ENCODE measurements around the gene MLXIP.

The MLXIP gene

DNA sequence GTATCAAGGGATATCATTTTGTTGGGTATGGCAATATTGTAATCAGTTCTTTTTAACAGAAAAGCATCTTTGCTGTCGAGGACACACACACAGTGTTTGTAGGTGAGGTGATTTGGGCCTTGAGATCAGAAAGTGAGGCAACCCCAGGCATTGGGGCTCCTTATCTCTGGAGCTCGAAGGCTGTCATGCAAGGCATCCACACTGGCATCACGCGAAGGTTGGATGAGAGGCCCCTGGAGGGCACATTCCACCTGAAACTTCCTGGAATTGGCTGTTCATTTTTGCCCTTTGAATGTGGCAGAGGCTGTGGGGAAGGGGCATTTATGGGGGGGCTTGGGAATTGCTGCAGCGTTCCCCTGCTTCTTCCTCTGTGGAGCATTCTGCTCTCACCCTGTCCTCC, 49.9 kb downstream of the MLXIP start:
- no peak for DNase-seq

DNA sequence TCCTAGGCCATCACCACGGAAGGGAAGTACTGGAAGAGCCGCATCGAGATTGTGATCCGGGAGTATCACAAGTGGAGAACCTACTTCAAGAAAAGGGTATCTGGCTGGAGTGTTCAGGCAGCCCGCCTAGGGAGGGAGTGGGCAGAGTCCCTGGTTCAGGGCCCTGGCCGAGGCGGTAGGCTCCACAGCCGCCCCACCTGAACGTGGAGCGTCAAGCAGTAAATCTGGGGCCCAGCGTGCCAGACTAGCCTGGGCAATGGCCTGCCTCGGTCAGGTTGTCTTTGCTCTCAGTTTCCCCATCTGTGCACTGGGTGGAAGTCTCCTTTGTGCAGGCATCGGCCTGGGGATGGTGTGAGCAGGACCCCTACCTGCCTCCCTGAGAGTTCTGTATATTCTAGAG, 50.6 kb downstream of the MLXIP start:
- no peak for DNase-seq

DNA sequence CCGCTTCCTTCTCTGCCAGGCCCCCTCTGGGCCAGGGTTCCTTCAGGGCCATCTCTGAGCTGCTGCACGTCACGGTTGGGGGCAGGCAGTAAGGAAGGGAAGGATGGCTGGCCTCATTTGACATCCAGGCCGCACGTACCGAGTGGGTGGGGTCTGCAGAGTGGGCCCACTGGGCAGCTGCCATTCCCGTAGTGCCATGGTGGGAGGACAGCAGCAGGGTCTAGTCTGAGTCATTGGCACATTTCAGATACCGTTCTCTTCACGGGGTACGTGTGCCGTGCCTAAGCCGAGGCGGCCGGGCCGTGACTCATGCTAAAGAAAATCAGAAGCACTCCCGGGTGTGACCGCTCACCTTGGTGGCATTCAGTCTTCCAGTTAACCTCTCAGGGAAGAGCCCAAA, 51.6 kb downstream of the MLXIP start:
- no peak for DNase-seq

DNA sequence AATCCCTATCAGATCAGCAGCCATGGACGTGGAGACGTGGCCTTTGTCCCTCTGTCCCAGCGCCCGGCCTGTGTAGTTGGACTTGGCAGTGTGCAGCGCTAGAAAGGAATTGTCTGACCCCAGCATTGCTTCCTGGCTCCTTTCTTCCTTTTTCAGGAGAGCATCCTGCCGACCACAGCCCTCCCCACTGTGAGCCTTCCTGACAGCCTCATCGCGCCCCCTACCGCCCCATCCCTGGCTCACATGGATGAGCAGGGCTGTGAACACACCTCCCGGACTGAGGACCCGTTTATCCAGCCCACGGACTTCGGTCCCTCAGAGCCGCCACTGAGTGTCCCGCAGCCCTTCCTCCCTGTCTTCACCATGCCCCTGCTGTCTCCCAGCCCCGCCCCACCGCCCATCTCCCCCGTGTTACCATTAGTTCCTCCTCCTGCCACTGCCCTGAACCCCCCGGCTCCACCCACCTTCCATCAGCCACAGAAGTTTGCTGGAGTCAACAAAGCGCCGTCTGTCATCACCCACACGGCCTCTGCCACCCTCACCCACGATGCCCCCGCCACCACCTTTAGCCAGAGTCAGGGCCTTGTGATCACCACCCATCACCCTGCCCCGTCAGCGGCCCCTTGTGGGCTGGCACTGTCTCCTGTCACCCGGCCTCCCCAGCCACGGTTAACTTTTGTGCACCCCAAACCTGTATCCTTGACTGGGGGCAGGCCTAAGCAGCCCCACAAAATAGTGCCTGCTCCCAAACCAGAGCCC, 54.8 kb downstream of the MLXIP start:
- no peak for DNase-seq

DNA sequence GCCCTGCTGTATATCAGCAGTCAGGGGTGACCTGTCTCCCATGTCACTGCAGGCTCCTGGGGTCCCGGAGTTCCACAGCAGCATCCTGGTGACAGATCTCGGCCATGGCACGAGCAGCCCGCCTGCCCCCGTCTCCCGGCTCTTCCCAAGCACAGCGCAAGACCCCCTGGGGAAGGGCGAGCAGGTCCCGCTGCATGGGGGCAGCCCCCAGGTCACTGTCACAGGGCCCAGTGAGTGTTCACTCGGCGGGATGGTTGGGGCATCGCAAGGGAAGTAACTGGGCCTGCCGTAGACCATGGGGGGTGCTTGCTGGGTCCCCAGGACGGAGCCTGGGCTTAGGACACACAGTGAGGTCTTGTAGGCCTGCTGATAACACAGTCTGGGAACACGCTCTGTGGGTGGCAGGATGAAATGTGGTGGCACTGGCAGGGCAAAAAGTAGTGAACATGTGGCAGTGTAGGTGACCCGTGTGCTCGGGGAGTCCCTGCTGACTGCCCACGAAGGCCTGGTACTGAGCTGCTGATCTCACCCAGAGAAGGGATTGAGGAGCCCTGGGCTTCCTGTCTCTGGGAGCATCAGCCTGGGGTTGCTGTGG, 57.0 kb downstream of the MLXIP start:
- DNase-seq, result no peak

DNA sequence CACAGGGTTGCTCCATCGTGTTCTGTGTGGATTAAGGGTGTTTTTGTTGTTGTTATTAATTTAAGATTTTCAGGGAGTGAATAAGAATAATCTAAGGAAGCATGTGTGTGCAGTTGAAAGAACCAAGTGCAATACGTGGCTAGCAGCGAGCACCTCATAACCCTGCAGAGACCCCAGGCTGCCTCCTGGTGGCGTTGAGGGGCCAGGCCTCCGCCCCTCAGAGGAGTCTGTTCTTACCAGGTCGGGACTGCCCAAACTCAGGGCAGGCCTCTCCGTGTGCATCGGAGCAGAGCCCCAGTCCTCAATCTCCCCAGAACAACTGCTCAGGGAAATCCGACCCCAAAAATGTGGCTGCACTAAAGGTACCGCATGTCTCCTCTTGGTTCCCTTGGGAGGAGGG, 58.7 kb downstream of the MLXIP start:
- DNase-seq, result no peak

DNA sequence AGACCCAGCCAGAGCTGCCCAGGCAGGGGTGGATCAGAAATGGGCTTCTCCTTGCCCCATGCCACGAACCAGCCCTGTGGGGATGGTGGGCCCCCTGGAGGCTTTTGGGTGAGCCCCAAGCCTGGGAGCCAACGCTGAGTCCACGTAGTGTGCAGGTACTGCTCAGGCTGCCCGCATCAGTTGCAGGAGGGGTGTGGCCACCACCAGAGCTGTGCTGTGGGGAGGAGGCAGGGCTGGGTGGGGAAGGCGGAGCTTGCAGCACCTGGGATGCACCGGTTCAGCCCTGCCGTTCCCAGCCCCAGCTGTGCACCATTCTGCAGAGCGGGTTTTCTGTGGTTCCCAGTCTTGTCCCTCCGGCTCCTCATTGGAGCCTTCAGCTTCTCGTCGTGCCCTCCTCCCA, 59.1 kb downstream of the MLXIP start:
- no peak for DNase-seq

DNA sequence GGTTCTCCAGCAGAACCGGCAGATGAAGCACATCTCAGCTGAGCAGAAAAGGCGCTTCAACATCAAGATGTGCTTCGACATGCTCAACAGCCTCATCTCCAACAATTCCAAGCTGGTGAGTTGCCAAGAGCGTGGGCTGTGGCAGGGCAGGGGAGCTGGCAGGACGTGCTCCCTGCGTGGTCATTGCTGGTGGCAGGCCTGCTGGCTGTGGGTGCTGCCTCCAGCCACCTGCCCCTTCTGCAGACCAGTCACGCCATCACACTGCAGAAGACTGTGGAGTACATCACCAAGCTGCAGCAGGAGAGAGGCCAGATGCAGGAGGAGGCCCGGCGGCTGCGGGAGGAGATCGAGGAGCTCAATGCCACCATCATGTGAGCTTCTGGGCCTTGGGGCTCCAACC, 59.6 kb downstream of the MLXIP start:
- DNase-seq, result no peak

DNA sequence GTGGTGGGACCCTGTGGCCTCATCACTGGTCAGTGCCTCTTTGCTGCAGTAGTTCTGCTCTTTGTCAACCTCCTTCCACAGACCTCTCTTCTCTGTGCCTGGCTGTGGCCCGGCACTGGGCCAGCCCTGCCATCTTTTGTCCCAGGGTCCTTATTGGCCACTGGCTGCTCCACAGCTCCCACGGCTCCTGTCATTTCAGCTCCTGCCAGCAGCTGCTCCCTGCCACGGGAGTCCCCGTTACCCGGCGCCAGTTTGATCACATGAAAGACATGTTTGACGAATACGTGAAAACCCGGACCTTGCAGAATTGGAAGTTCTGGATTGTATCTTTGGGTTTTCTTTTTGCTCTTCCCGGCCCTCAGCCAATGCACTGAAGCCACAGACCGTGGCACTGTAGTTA, 60.1 kb downstream of the MLXIP start:
- DNase-seq, result no peak

DNA sequence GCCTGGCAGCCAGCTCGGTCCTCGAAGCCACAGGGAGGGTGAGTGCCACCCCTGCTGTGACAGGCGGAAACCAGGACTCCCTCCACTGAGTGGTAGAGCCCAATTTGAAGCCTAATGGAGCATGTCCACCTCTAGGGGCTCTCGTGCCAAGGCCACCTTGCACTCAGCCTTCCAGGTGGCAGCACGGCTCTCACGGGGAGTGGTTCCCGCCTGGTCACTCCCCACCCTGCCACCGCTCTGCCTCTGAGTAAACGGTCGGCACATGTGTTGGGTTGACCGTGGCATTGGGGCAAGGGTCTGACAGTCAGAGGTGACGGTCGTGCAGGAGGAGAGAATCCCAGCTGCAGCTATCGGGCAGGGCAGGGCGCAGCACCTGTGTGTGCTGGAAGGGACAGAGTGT, 60.7 kb downstream of the MLXIP start:
- DNase-seq, result no peak

DNA sequence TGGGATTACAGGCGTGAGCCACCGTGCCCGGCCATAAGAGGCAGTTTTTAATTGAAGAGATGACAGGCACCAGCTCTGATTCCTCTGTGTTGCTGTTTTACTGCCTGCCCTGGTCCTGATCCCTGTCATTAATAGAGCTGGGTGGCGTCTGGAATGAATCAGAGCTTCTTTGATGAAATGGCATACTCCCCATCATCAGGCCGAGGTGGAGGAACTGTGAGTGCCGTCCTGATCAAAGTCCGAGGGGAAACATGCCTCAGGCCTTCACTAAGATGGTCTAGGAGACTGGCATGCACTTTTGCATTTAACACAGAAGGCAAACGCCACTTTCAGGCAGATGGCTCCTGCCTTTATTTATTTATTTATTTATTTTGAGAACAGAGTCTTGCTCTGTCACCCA, 61.4 kb downstream of the MLXIP start:
- no peak for DNase-seq

DNA sequence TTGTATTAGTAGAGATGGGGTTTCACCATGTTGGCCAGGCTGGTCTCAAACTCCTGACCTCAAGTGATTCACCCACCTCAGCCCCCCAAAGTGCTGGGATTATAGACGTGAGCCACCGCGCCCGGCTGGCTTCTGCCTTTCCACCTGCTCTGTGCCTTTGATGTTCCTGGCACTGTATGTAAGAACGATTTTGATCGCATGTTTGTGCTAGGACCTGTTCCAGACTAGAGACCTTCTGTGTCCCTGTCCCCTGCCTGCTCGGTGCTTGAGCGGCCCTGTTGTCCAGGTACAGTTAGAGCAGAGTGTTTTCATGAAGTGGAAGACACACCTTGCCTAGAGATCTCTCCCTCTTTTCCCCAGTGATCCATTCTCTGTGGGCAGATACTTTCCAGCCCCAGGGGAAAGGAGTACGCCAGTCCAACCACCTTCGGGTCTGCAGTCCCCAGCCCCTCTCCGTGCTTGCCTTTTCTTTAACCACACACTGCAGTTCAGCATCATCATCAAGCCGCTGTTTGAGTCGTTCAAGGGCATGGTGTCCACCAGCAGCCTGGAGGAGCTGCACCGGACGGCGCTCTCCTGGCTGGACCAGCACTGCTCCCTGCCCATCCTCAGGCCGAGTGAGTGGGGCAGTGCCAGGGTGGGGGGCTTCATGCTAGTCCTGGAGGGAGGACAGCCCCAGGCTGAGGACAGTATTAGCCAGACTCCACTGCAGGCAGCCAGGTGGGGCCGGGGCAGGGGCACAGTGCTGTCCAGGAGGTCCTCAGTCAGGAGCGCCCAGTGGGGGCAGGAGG, 62.1 kb downstream of the MLXIP start:
- DNase-seq, result no peak

DNA sequence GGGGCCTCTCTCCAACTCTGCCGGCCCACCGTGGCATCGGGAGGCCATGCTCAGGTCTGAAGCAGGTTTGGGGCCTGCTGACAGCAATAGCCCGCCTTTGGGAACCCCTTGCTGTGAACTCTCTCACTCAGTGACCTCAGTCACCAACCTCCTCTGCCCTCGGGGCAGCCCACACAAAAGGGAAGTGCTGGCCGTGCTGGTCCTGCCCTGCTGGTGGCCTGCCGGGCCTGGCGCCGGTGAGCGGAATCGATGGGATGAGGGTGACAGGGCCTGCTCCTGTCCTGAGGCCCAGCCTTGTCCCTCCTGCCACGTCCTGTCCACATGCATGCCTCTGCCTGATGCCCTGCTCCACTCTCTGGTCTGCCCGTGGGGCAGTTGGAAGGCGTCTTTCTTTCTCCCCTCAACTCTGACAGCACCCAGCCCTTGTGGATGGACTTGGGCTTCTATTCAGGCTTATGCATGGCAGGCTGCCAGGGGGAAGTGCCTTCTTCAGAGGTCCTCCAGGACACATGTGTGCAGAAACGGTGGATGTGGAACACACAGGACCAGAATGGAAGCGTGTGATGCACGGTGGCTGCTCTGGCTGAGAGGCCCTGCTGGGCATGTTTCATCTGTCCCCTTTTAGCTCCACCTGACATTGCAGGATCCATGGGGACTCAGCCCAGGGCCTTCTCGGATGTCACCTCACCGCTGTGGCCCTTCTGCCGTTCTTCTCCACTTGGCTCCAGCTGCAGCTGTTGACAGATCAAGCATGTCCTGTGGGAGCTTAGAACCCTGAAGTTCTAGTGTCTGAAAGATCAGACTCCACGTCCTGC, 63.6 kb downstream of the MLXIP start:
- no peak for DNase-seq

DNA sequence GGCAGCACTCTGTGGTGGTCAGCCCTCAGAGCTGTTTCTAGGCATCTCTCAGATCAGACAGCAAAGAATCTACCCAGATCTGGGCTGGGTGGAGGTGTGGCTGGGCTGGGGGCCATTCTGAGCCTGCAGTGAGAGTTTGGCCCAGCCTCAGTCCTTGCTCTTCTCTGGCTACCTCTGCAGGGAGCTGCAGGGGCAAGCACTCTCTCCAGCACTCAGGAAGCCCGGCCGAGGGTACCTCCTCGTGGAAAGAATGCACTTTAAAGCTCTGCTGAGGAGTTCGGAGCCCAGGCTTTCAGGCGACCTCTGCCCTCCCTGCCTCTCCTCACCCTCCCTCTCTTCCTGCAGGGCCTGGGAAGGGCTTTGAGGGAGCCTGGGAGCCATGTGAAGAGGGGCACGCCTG, 64.3 kb downstream of the MLXIP start:
- DNase-seq, result no peak

DNA sequence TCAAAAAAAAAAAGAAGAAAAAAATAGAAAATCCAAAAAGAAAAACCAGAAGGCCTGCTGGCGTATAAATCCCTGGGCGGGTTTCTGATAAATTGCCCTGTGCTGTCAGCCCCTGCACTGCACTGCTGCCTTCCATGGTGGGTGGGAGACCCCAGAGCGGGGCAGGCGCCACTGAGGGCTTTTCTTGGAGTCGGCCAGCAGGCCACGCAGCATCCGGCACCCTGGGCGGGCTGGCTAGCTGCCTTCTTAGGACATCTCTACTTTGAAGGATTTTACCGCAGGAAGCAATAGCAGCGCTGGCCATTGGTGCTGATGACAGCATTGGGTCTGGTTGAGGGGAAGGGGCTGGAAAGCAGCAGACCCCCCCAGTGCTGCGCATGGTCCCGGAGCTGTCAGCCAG, 66.3 kb downstream of the MLXIP start:
- DNase-seq, result no peak

DNA sequence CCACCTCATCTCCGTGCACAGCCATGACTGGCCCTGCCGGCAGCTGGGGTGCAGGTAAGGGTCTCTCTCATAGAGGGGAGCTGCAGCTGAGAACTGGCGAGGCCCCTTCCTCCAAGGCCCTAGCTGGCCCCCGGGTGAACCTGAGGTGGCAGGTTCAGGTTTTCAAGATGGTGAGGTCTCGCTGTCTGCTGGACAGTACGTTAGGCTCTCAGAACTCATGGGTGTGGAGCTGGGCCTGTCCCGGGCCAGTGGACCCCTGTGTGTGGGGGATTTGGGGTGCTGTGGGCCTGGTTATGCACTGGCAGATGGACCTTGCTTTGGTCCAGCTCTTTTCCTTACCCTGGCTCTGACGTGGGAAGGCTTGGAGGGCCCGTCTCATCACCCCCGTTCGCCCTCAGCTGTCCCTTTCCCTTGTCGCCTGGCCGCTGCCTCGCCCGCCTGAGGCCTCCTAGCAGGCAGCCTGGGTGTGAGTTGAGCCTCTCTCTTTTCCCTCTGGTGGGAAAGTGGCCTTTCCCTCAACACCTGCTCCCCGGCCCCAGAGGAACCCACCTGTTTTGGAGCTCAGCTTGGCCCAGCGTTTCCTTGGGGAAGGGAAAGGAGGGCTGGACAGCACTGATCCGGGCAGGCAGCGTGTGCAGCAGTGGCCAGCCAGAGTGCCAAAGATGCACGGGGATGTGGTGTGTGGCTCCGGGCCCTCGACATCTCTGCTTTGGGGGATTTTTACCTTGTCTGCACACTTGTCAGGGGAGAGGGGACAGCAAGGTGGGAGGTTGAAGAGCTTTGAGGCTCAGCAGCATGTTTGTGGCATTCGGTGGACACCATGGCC, 67.2 kb downstream of the MLXIP start:
- no peak for DNase-seq

DNA sequence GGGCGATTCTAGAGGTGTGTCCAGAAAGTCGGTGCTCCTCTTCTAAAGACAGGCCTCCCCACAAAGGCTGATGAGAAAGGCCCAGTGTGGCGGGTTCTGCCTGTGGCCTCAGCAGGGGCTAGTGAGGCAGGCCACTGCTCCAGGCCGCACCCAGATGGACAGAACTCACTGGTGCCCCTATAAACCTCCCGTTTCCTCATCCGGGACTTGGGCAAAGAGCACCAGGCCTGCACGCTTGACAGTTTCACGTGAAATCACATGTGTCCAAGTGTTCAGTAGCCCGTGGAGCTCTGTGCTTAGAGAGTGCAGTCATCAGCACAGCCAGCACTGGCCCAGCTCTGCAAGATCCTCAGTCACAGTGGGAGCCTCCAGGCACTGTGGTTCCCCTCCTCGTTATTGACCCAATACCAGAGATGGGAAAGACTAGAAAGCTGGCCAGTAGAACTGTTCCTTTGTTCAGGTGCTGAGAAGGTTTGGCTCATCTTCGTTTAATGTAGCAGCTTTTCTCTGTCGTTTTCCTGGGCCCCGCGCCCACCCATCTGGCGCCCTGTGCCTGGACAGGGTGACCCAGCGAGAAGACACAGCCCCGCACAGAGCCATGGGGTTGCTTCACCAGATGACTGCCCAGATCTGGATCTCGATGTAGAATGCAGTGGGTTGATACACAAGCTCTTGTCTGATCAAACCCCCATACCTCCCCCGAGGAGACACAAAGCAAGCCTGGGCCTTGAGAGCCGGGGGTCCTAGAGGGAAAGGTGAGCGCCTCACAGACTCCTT, 69.1 kb downstream of the MLXIP start:
- DNase-seq, result no peak

DNA sequence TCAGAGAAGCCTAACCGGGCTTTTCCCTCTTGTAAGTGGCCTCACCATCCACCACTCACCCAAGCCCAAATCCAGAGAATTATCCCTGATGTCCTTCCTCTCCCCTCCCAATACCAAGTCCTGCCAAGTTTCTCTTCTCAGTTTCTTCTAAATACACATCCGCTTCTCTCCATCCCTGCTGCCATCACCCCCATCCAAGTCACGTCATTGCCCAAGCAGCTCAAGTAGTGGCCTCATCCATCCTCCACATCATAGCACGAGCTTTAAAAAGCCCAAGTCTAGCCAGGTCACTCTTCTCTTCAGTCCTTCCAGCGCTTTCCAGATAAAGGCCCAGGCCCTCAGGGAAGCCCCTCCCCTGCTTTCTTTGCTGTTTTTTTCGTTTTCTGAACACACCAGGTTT, 70.1 kb downstream of the MLXIP start:
- DNase-seq, result no peak

DNA sequence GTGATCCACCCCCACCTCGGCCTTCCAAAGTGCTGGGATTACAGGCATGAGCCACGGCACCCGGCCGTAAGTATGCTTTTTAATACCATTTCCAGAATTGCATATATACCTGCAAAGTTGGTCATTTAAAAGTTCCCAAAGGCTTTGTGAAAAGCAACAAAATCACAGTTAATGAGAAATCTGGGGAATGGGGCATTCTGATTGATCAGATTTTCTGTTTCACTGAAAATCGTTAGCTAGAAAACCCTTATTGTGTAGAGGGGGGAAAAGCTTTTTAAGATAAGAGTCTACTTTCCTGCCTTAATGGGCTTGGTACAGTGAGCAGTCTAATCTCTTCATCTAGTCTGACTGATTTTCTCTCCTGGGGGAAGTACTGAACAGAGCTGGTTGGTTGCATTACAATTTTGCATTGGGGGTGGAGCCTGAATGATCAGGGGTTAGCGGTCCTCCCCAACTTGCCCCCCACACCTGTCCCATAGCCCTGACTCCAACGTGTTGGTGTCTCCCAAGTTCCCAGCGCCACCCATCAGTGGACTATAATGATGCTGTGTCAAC, 71.6 kb downstream of the MLXIP start:
- no peak for DNase-seq

DNA sequence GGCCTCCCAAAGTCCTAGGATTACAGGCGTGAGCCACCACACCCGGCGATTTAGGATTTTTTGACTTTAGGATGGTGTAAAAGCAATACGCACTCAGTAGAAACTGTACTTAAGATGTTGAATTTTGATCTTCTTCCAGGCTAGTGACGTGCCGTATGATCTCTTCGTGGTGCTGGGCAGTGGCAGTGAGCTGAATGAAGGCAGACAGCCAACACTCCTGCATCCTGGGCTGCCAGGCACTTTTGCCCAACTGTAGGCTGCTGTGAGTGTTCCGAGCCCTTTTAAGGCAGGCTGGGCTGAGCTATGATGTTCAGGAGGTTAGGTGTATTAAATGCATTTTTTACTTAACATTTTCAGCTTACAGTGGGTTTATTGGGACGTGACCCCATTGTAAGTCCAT, 74.2 kb downstream of the MLXIP start:
- no peak for DNase-seq

DNA sequence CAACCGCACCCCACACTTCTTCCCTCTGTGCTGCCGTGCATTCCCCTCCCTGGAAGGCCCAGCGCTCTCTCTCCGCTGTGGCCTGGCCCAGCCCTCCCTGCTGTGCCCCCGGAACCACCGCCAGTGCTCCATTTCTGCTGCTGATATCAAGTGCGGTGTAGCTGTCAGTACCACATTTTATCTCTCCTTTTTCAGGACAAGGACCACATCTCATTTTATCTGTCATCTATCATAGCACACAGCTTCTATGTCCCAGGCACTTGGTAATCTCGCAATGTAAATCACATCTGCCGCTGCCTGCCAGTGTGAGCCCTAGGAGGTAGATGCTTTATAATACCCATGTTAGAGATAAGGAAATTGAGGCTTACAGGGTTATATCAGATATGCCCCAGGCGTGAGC, 77.1 kb downstream of the MLXIP start:
- DNase-seq, result no peak

Measured in activated CD4-positive, alpha-beta T cell treated with anti-CD3 and anti-CD28 coated beads for 1 hour (primary cell).